ENCODE data around the gene ARHGEF33. TPM values are rescaled to one million over a fixed set of nuclear protein-coding genes. Genes with fewer than 3 reads are reported as not detected.

The ARHGEF33 gene
- total and polyA plus RNA-seq, 2 of the 13 experiments (the other 11 are each of a cell fraction or from before 2014, with no cell fraction given), result 0.04 TPM; not detected in 1

DNA sequence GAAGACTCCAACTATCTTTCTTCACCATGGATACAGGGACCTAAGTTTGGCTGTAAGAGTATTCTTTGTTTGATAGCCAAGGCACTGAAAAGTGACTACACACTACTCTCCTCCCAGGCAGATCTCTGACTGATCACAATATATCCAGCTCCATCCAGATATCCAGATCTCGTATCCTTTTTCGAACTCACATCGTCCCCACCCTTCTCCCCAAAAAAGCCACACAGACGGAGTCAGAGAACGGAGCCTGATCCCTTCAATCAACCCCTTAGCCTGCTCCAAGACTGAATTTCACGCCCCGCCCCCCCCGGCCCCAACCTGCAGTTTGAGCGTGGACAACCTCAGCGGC lies 14.5 kb upstream of the ARHGEF33 start (continued):
- TF ChIP-seq, protein P1, sequence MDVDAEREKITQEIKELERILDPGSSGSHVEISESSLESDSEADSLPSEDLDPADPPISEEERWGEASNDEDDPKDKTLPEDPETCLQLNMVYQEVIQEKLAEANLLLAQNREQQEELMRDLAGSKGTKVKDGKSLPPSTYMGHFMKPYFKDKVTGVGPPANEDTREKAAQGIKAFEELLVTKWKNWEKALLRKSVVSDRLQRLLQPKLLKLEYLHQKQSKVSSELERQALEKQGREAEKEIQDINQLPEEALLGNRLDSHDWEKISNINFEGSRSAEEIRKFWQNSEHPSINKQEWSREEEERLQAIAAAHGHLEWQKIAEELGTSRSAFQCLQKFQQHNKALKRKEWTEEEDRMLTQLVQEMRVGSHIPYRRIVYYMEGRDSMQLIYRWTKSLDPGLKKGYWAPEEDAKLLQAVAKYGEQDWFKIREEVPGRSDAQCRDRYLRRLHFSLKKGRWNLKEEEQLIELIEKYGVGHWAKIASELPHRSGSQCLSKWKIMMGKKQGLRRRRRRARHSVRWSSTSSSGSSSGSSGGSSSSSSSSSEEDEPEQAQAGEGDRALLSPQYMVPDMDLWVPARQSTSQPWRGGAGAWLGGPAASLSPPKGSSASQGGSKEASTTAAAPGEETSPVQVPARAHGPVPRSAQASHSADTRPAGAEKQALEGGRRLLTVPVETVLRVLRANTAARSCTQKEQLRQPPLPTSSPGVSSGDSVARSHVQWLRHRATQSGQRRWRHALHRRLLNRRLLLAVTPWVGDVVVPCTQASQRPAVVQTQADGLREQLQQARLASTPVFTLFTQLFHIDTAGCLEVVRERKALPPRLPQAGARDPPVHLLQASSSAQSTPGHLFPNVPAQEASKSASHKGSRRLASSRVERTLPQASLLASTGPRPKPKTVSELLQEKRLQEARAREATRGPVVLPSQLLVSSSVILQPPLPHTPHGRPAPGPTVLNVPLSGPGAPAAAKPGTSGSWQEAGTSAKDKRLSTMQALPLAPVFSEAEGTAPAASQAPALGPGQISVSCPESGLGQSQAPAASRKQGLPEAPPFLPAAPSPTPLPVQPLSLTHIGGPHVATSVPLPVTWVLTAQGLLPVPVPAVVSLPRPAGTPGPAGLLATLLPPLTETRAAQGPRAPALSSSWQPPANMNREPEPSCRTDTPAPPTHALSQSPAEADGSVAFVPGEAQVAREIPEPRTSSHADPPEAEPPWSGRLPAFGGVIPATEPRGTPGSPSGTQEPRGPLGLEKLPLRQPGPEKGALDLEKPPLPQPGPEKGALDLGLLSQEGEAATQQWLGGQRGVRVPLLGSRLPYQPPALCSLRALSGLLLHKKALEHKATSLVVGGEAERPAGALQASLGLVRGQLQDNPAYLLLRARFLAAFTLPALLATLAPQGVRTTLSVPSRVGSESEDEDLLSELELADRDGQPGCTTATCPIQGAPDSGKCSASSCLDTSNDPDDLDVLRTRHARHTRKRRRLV (CRISPR knock-in tag; IDR thresholded peaks at IDR 0.05), result no peak
- TF ChIP-seq, protein P2, sequence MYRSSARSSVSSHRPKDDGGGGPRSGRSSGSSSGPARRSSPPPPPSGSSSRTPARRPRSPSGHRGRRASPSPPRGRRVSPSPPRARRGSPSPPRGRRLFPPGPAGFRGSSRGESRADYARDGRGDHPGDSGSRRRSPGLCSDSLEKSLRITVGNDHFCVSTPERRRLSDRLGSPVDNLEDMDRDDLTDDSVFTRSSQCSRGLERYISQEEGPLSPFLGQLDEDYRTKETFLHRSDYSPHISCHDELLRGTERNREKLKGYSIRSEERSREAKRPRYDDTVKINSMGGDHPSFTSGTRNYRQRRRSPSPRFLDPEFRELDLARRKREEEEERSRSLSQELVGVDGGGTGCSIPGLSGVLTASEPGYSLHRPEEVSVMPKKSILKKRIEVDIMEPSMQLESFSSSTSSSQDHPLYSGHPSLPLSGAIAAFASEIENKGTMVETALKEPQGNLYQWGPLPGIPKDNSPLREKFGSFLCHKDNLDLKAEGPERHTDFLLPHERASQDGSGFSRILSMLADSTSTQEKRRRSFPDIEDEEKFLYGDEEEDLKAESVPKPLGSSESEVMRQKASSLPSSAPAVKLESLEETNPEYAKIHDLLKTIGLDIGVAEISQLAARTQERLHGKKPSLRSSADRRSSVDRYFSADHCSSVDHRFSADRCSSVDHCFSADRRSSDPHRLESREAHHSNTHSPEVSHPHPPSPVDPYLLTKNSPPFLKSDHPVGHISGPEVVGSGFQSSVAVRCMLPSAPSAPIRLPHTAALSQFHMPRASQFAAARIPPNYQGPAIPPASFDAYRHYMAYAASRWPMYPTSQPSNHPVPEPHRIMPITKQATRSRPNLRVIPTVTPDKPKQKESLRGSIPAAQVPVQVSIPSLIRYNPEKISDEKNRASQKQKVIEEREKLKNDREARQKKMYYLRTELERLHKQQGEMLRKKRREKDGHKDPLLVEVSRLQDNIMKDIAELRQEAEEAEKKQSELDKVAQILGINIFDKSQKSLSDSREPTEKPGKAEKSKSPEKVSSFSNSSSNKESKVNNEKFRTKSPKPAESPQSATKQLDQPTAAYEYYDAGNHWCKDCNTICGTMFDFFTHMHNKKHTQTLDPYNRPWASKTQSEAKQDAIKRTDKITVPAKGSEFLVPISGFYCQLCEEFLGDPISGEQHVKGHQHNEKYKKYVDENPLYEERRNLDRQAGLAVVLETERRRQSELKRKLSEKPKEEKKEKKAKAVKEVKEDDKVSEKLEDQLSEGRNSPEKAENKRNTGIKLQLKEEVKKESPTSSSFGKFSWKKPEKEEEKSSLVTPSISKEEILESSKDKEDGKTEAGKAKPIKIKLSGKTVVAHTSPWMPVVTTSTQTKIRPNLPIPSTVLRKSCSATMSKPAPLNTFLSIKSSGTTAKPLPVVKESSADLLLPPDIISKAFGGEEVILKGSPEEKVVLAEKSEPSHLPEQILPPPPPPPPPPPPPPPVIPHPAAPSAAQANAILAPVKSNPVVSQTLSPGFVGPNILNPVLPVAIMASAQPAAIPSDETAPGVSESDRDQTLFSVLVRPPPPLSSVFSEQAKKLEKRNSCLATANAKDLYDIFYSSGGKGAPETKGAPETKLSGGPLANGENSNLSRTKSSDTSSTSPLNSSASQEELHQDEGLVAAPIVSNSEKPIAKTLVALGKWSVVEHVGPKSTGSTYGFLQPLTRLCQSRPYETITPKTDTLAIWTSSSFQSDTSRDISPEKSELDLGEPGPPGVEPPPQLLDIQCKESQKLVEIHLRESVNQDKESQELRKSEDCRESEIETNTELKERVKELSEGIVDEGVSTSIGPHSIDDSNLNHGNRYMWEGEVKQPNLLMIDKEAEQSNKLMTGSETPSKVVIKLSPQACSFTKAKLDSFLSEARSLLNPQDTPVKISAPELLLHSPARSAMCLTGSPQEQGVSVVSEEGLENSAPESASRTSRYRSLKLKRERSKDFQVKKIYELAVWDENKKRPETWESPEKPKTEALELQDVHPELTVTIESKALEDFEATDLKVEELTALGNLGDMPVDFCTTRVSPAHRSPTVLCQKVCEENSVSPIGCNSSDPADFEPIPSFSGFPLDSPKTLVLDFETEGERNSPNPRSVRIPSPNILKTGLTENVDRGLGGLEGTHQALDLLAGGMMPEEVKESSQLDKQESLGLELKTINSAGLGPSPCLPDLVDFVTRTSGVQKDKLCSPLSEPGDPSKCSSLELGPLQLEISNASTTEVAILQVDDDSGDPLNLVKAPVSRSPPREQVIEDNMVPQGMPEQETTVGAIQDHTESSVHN (CRISPR knock-in tag; IDR thresholded peaks at IDR 0.05), result 0 out of 2 replicates have a peak, but pooled peaks have one; percentile 11
- TF ChIP-seq STAG1 (CRISPR knock-in tag; IDR thresholded peaks at IDR 0.05) (no peak), RFX5 (IDR thresholded peaks at IDR 0.05; ENCODE audit: low read depth, low read length) (no peak), KDM5B (CRISPR knock-in tag; IDR thresholded peaks at IDR 0.05; ENCODE audit: borderline replicate concordance) (no peak), ZNF772 (CRISPR knock-in tag; IDR thresholded peaks at IDR 0.05) (no peak), ZNF30 (CRISPR knock-in tag; IDR thresholded peaks at IDR 0.05) (no peak), ZNF557 (CRISPR knock-in tag; IDR thresholded peaks at IDR 0.05) (0 out of 2 replicates have a peak, but pooled peaks have one; percentile 24), JARID2 (CRISPR knock-in tag; IDR thresholded peaks at IDR 0.05; ENCODE audit: insufficient replicate concordance) (no peak), ZNF256 (CRISPR knock-in tag; conservative IDR thresholded peaks at IDR 0.05) (0 out of 2 replicates have a peak, but pooled peaks have one; percentile 42), ZNF251 (CRISPR knock-in tag; IDR thresholded peaks at IDR 0.05) (0 out of 2 replicates have a peak, but pooled peaks have one; percentile 27), ZNF703 (CRISPR knock-in tag; IDR thresholded peaks at IDR 0.05; ENCODE audit: borderline replicate concordance) (no peak)
- TF ChIP-seq, protein P3, sequence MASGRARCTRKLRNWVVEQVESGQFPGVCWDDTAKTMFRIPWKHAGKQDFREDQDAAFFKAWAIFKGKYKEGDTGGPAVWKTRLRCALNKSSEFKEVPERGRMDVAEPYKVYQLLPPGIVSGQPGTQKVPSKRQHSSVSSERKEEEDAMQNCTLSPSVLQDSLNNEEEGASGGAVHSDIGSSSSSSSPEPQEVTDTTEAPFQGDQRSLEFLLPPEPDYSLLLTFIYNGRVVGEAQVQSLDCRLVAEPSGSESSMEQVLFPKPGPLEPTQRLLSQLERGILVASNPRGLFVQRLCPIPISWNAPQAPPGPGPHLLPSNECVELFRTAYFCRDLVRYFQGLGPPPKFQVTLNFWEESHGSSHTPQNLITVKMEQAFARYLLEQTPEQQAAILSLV (CRISPR knock-in tag; IDR thresholded peaks at IDR 0.05; ENCODE audit: borderline replicate concordance), result no peak
- TF ChIP-seq, protein P4, sequence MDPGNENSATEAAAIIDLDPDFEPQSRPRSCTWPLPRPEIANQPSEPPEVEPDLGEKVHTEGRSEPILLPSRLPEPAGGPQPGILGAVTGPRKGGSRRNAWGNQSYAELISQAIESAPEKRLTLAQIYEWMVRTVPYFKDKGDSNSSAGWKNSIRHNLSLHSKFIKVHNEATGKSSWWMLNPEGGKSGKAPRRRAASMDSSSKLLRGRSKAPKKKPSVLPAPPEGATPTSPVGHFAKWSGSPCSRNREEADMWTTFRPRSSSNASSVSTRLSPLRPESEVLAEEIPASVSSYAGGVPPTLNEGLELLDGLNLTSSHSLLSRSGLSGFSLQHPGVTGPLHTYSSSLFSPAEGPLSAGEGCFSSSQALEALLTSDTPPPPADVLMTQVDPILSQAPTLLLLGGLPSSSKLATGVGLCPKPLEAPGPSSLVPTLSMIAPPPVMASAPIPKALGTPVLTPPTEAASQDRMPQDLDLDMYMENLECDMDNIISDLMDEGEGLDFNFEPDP (CRISPR knock-in tag; conservative IDR thresholded peaks at IDR 0.05), result 0 out of 2 replicates have a peak, but pooled peaks have one; percentile 84
